NCI-H2196 (cell line): ENCODE measurements around the gene FAM53A.

Experiments
- DNase-seq: peaks from one replicate; lab custom pipeline; 2025; ENCODE audit not compliant: unreplicated experiment; lab: John Stamatoyannopoulos, UW

The FAM53A gene

DNA sequence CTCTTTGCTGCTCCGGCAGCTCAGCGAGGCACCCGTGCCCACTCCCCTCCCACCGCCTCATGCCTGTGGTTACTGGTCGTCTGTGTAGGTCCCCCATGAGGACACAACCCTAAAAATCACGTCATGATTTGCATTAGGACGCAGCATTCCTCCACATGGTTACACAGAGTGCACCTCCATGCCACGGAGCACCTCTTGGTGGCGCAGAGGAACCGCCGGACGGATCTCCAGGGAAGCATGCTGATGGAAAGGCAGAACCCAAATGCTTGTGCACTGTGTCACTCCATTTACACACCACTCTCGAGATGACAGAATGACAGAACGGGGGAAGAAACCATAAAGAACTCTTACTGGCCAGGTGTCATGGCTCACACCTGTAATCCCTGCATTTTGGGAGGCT, 22.4 kb downstream of the FAM53A start:
- no peak for DNase-seq

DNA sequence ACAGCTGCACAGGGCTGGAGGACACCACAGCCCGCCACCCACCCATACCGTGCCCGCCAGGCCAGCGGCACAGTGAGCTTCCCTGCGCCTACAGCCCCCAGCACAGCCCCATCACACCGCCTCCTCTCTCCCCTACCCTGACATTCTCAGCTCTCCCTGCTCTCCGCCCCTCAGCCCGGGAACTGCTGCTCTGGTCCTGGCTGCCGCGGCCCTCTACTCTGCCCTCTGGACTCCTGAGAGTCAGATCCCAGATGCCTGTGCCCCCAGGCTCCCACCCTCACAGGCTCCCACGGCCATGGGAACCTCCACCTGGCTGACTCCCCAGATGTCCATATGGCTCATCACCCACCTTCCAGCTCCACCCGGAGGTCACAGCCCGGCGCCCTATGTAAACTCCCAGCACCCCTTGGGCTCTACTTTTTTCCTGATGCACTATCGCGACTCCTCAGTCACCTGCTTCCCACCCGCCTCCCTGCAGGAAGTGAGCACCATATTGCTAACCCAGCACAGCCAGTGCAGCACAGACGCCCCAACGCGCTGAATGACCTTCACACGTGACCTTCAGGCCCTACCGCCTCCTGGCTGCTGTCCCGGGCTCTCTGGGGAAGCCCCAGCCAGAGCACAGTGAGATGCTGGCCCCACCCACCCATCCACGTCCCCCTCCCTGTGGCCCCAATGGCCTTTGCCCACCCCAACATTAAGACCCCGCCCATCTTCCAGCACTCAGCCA, 23.0 kb downstream of the FAM53A start:
- DNase-seq, result no peak

DNA sequence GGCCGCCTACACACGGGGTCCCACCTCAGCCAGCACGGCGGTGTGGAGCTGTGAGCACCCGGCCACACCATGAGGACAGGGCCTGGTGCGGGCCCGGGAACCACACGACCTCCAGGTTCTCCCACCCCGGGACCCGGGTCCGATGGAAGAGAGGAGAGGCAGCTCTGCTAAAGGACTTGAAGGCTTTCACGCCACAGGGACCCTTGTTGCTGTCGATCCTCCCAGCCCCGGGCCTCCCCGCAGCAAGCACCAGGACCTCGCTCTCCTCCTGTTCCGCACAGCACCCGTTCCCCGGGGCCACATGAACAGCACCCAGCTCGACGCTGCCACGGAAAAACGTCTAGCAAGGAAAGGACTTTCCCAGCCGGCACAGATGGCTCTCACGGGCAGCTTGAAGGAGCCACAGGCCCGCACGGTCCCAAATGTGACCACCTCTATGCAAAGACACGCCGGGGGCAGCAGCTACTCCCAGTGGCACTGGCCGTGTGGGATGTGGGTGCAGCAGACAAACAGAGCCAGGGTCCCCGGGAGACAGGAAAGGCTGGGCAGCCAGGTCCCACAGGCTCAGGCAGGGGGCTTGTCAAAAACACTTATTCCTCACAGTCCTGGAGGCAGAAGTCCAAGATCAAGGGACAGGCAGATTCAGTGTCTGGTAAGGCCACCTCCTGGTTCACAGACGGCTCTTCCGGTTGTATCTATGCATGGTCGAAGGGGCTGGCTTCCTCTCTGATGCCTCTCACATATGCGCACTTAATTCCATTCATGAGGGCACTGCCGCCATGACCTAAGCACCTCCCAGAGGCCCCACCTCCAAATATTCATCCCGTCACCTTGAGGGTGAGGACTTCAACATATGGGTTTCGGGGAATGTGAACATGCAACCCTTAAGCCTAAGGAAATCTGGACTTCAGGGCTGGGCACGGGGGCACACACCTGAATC, 24.7 kb downstream of the FAM53A start:
- no peak for DNase-seq

DNA sequence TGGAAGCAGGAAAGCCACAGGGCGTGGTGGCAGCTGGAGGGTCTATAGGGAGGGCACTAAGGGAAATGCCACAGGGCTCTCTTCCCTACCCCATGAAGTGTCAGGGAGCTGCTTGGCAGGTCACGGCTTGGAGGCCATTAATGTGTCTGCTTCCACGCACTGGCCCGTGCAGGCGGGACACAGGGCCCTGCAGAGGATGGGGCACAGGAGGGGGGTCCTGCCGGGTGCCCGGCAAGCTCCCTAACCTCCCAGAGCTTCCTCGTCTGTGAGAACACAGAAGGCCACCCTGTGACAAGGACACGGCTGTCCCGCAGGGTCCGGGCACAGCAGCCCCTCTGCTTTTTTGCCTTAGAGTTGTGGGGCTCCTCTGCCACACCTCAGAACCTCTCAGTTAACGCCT, 25.5 kb downstream of the FAM53A start:
- no peak for DNase-seq

DNA sequence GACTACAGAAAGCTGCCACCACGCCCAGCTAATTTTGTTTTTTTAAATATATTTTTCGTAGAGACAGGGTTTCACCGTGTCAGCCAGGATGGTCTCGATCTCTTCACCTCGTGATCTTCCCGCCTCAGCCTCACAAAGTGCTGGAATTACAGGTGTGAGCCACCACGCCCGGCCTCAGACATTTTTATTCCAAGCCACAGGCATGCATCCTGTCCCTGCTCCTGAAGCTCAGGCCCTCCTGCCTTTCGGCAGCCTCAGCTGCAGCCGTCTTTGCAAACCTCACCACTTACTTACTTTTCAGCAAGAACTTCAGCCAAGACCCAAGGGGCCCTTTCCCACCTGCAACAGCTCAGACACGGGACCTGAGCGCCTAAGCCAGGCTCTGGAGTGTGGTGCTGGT, 26.0 kb downstream of the FAM53A start:
- no peak for DNase-seq

DNA sequence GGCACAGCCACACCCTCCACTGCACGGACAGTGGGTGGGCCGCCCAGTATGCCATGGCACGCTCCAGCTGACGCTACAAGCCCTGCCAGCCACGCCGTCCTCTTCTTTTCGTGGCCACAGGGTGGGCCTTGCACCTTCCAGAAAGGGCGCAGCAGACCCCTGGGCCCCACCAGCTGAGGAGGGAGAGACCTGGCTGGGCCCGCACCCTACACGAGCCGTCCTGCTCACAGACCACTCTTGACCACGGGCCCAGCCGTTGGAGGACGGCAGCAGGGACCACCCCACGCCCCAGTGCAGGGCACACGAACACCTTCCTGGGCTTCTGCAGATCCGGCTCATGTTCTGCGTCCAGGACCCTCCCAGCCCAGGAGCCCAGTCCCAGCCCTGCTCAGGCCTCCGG, 27.1 kb downstream of the FAM53A start:
- no peak for DNase-seq

DNA sequence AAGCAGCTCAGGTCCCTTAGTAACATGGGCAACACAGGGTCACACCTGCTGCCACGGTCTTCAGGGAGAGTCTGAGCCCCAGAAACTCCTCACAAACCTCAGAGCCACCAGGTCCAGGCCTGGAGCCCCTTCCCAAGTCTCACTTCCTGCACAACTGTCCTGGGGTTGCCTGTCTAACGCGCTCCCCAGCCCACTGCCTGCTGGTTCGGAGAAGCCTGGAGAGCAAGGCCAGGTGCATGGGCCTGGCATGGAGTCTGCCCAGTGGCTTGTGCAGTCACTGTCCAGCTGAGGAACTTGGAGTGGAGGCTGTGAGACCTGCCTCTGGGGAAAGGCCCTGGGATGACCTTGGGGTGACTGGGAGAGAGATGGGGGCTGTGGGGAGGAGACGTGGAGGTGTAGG, 28.0 kb downstream of the FAM53A start:
- no peak for DNase-seq

DNA sequence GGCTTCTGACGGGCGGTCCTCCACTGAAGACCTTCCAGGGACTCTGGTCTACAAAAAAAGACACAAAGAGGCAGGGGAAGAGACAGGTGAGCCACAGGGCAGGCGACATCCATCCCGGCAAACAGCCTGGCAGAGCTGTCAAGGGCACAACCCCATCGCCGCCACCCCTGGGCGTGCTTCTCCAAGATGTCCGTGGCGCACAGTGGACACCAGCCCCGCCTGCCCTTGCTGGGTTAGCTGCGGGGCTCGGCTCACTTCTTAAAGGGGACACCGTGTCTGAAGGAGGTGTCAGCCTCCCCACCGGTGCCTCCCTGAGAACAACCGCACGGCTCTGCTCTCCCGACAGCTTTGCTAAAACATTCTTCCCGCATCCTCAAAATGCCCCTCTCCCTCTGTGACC, 28.4 kb downstream of the FAM53A start:
- no peak for DNase-seq

DNA sequence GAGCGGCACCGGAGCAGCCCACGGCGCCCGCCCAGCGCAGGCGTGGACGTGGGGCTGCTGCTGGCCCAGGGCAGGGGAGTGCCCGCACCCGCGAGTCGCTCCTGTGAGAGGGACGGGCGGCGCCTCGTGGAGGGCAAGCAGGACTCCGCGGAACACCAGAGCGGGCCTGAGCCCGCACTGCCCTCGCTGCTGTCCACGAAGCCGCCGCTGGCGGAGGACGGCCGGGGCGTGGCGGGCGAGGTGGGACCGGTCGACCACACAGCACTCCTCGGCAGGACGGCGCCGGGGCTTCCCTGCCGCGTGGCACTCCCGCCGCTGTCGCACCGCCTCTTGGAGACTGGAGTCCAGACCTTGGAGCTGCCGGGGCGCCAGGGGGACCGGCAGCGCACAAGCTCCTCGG, 29.0 kb downstream of the FAM53A start:
- no peak for DNase-seq

DNA sequence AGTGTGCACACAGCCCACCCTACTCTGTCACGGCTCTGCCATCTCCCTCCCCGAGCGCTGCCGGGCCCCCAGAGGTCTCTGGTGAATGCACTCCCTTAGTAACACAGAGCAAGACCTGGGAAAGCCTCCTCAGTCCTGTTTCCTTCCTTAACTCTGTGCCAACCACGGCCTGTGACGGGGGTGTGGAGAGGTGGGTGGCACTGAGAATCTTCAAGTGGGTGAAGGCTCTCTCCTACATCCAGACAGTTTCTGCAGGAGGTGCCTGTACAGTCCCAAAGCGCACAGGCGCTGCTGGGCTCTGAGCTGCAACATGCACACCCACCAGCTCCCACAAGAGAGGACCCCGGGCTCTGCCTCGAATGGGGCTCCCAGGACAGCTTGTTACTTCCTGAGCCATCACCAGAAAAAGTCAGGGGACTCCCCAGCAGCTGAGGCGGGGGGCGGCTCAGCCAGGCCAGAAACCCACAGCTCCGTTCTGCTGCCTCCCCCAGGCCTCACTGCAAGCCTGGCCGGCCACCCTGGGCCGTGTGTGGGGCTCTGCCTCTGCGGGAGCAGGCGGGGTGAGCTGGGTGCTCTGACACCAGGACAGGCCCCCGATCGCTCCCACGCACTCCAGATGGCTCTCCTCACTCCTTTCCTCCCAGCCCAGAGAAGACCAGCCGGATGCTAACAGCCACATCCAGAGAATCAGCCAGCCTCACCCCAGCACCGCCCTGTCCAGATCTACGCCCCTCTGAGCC, 29.7 kb downstream of the FAM53A start:
- DNase-seq, result no peak

DNA sequence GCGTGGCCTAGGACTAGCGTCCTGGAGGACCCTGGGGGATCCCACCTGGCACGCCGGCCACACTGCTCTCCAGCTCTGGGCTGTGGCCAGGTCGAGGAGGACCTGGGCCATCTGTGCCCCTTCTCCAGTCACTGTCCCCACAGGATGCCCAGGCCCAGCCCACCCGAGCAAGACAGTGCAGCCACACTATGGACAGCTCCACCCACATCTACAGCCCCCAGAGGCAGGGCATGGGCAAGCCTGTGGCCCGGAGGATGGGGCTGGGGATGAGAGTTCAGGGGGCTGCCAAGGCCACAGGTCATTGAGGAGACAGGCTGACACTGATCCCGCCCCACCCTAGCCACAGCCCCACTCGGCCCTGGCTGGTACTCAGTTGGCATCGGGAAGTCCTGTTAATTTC, 30.3 kb downstream of the FAM53A start:
- DNase-seq, result no peak

DNA sequence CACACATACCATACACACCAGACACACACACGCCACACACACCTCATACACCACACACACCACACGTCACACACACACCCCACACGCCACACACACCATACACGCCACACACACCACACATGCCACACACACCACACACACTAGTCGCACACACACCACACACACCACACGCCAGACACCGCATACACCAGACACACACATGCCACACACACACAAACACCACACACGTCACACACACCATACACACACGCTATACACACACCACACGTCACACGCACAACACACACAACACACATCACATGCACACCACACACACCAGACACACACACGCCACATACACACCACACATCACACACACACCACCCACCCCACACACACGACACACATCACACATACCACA, 32.0 kb downstream of the FAM53A start:
- DNase-seq, result no peak

DNA sequence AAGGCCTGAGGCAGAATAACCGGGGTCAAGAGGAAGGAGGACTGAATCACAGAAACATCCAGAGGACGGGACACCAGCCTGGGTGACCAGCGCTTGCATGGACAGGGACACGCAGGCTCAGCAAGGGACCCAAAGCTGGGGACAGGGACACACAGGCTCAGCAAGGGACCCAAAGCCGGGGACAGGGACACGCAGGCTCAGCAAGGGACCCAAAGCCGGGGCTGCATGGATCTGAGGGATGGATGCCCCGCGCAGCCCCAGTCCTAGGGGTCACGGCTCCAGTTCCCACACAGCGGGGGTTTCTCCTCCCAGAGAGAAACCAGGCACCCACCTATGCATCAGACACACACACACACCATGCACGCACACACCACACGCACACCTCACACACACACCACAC, 32.5 kb downstream of the FAM53A start:
- DNase-seq, result no peak

DNA sequence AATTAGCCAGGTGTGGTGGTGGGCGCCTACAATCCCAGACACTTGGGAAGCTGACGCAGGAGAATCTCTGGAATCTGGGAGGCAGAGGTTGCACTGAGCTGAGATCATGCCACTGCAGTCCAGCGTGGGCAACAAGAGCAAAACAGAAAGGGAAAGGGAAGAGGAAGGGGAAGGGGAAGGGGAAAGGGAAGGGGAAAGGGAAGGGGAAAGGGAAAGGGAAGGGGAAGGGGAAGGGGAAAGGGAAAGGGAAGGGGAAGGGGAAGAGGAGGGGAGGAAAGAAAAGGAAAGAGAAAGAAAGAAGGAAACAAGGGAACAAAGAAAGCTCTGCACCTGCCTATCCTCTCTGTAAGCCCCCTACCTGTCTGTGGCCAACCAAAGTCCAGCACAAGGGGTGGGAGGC, 35.2 kb downstream of the FAM53A start:
- DNase-seq, result no peak

DNA sequence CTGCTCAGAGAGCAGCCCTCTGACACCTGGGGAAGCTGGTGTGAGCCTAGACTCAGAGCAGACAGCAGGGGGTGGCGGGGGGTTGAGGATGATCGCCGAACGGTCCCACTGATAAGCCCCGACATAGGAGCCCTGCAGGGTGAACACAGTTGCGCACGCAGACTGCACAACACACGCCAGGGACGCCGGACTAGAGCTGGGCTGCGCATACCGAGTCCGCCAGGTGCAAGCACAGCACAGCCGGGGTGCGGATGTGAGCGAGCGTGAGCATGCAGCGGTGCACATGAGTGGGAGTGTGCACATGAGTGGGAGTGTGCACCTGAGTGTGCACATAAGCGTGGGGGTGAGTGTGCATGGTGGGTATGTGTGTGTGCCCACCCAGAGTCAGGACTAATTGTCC, 36.7 kb downstream of the FAM53A start:
- DNase-seq, result no peak

DNA sequence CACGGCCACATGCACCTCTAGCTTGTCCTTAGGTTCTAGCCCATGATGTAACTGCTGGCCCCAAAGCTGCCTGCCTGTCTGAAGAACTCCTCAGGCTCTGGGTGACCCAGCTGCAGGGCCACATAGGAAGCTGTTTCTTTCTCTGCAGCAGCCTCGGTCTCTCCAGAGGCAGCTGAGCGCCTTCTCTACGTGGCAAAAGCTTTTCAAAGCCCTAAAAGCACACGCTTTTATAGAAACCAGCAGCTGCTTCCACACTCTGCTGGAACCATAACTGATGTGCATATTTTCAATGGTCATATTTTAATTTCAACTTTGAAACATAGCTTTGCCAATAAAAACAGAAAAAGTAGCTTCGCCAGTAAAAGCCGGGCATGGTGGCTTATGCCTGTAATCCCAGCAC, 37.4 kb downstream of the FAM53A start:
- no peak for DNase-seq

DNA sequence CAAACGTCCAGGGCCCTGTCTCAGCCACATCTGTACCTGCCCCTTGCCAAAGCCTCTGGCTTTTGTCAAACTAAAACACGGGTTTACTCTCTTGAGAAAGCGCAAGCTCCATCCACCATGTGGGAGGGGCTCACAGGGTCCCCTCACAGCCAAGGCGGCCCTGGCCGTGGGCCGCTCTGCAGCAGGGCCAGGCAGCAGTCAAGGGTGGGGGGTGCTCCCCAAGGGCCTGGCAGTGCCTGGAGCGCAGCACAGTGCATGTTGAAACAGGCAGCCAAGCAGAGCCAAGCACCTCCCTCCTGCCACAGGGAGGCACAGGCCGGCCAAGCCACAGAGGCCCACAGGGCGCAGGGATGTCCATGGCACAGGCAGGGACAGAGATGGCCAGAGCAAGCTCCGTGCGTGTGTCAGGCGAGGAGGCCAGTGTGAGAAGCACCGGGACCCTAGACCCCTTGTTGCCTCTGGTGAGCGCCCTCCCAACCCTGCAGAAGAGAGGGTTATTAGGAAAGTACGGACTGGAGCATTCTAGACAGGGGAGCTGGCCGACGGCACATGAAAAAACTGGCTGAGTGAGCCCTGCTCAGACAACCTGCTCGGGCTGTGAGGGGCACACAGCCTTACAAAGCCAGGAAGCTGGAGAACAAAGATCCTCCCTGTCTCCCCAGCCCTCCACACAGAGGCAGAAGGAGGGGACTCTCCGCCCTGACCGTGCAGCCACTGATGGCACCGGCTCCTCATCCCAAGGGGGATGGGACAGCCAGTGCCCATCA, 39.0 kb downstream of the FAM53A start:
- DNase-seq, result no peak

DNA sequence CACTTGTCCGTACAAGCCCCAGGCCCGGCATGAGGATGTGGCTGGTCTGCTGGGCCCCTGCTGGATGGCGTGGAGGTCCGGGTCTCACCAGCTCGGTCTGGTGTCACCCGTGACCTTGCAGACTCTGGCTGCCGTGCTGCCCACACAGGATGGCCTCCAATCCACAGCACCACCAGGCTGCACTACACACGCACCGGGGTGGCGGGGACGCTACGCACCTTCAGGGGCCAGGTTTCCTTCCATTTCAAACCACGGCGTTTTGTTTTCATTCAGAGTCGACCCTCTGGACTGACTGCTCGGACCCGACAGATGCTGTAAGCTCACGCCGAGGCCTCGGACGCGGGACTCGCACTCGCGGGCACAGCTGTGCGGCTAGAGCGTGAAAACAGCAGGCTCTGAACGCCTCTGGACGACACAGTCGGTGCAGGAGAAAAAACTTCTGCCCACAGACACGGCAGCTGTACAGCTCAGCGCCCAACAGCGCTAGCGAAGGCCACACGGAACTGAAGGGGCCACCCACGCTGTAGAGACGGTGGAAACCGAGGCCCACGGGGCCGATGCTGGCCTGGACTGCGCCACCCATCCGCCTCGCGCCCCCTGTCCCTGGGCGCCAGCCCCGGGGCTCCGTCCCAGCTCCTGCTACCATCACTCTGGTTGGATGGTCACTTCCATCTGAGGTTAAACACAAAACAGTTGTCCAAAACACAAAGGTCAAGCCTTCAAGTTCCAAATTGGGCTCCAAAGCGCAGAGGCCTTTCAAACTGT, 40.0 kb downstream of the FAM53A start:
- no peak for DNase-seq

DNA sequence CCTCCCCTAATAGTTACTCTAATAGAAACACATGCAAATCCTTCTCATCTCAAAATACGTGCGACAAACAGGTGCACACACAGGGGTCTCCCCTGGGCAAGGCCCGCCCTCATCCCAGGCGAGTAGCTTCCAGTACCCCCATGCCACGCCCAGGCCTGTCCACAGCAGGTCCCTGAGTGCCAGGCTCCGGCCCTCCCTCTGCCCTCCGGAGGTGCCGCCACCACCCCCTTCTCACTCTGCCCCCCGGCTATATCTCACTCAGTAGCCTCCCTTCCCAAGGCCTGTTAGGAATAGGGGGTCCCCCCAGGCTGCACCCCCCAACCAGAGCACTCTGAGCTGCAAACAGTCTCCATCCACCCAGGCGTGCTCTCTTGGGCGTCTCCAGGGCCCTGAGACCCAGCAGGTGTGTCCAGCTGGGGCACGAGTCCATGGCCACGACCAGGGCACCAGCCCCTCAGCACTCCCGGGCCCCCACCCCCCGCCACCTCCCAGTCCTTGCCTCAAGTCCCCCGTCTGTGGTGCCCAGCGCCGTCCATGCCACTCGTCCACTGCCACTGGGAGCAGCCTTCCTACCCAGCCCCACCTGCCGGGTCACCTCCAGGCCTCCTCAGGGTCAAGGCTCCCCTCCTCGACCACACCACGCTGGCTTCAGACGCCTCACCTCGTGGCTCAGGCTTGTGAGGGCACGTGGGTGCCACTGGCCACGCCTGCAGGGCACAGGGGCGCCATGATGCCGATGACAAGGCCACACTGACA, 41.7 kb downstream of the FAM53A start:
- DNase-seq, result no peak

DNA sequence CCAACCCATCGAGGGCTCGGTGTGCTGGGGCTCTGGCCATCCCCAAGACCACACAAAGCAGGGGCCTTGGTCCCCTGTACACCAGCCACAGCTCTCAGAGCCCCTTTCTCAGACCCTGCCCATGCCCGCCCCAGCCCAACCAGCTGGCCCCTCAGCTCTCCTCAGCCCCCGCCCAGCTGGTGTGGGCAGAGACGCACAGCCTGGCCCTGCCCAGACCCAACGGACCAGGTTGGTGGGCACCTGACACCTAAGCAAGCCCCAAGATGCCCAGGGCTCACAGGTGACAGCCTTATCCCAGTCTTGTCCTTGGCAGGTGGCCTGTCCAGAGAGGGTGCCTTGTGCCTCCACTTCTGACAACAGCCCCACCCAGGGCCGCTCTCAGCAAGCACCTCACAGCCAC, 42.4 kb downstream of the FAM53A start:
- no peak for DNase-seq
